Neutrophil (primary cell): ENCODE data around the gene NEURL4.
"Not testable (repeated sequence)": the region's sequence is repeated elsewhere in the genome, so short reads cannot be mapped to it uniquely, and the experiment has no call there.

ENCODE experiments used
- H3K27ac ChIP-seq: fragments of 200-600 bp; sonication (generic); 2 replicates; pipeline ENCODE4 v1.5.1; 2016; ENCODE audit warnings: mild to moderate bottlenecking, moderate library complexity
- H3K27me3 ChIP-seq: fragments of 200-600 bp; sonication (generic); 2 replicates; pipeline ENCODE4 v1.6.0; 2016; ENCODE audit warnings: mild to moderate bottlenecking
- H3K36me3 ChIP-seq: fragments of 200-600 bp; sonication (generic); 2 replicates; pipeline ENCODE4 v1.5.1; 2017
- H3K4me1 ChIP-seq, 2 experiments: fragments of 200-600 bp in 1 of 2; sonication (generic) in 1 of 2; 1 replicate in 1 of 2; 2 replicates in 1 of 2; pipeline versions ENCODE4 v1.5.1 to v1.6.1; 2013 to 2016; ENCODE audit warnings: low read depth in 1 of 2, low read length in 1 of 2, mild to moderate bottlenecking in 1 of 2, moderate library complexity in 1 of 2; ENCODE audit not compliant: control insufficient read depth in 1 of 2, insufficient read depth in 1 of 2
- H3K4me3 ChIP-seq, 2 experiments: fragments of 200-600 bp in 1 of 2; sonication (generic) in 1 of 2; 1 replicate in 1 of 2; 2 replicates in 1 of 2; pipeline ENCODE4 v1.5.1; 2013 to 2016; ENCODE audit warnings: low read depth in 1 of 2, low read length in 1 of 2, mild to moderate bottlenecking in 1 of 2, moderate library complexity in 1 of 2
- H3K9me3 ChIP-seq: fragments of 200-600 bp; sonication (generic); 2 replicates; pipeline ENCODE4 v1.5.1; 2016
- TF ChIP-seq, protein P1 (sequence below): fragments of 200-600 bp; sonication (generic); IDR thresholded peaks from 2 replicates; pipeline ENCODE4 v1.5.1; 2016; ENCODE audit warnings: antibody characterized with exemption

The NEURL4 gene

DNA sequence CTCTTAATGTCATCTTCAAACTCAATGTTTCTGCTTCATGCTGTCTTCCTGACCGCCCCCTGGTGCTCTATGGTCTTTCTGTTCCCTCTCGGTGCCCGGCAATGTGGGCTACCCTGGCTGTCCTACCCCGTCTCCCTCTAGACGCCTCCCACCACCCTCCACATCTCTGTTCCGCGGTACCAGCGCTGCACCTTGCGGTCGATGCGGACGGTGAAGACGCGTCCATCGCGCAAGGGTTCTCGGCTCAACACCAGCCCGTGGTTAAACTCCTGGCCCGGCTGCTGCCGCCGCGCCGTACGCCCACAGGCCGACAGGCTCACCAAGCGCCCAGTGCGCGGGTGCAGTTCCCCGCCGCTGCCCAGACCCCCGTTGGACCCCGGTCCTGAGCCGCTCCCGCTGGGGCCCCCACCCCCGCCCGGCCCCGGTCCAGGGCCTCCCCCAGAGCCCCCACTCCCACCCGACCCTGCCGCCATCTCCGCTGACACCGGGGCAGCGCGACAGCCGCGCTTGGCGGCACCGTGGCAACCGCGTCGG lies at the start of gene NEURL4:
Gene NEURL4 (minus strand): TSS at position 496 of the 534 bp plus-strand sequence. CDS start 23 bp downstream, at position 473.
- Histone ChIP-seq H3K27me3 (no peaks in the 10 kb centered on the region), H3K4me1 (peaks cover 20 to 30% of the 10 kb centered on the region in 2 experiments), H3K27ac (peak within 1 kb of the TSS; percentile 96), H3K4me3 (peak within 1 kb of the TSS; percentile 78 to 100), H3K9me3 (no peaks in the 10 kb centered on the region), H3K36me3 (peaks cover 10% of the 10 kb centered on the region)
- TF ChIP-seq, protein P1, sequence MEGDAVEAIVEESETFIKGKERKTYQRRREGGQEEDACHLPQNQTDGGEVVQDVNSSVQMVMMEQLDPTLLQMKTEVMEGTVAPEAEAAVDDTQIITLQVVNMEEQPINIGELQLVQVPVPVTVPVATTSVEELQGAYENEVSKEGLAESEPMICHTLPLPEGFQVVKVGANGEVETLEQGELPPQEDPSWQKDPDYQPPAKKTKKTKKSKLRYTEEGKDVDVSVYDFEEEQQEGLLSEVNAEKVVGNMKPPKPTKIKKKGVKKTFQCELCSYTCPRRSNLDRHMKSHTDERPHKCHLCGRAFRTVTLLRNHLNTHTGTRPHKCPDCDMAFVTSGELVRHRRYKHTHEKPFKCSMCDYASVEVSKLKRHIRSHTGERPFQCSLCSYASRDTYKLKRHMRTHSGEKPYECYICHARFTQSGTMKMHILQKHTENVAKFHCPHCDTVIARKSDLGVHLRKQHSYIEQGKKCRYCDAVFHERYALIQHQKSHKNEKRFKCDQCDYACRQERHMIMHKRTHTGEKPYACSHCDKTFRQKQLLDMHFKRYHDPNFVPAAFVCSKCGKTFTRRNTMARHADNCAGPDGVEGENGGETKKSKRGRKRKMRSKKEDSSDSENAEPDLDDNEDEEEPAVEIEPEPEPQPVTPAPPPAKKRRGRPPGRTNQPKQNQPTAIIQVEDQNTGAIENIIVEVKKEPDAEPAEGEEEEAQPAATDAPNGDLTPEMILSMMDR: no peak

DNA sequence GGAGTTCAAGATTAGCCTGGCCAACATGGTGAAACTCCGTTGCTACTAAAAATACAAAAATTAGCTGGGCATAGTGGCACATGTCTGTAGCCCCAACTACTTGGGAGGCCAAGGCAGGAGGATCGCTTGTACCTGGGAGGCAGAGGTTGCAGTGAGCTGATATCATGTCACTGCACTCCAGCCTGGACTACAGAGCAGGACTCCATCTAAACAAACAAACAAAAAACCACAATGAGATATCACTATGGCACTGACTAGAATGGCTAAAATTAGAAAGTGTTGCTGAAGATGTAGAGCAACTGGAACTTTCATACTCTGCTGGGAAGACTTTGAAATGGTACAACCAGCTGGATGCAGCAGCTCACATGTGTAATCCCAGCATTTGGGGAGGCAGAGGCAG lies 45.2 kb upstream of the NEURL4 start:
- peaks cover 47% of the 10 kb centered on the region for H3K27me3 ChIP-seq
- no peak overlapping the region for H3K4me3 ChIP-seq
- no peaks in the 10 kb centered on the region for H3K4me1 ChIP-seq
- TF ChIP-seq, protein P1: no peak
- no peak overlapping the region for H3K27ac ChIP-seq
- H3K36me3 ChIP-seq: no peaks in the 10 kb centered on the region
- H3K9me3 ChIP-seq: no peaks in the 10 kb centered on the region

DNA sequence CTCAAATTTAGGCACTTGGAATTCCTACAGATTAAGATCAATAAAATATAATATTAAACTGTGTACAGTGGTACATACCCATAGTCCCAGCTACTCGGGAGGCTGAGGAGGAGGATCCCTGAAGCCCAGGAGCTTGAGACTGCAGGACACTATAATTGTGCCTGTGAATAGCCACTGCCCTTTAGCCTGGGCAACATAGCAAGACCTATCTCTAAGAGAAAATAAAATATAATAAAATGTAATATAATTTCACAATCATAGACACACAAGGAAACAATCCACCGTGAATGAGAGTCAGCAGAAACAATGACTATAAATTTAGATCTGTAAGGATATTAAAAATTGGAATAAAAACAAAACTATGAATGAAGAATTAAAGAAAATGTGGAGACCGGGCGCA lies 41.7 kb upstream of the NEURL4 start:
- H3K27me3 ChIP-seq: peaks cover 19% of the 10 kb centered on the region
- H3K4me3 ChIP-seq: no peak overlapping the region
- no peak overlapping the region for H3K27ac ChIP-seq
- TF ChIP-seq, protein P1: no peak
- H3K9me3 ChIP-seq: no peaks in the 10 kb centered on the region
- H3K36me3 ChIP-seq: no peaks in the 10 kb centered on the region
- no peaks in the 10 kb centered on the region for H3K4me1 ChIP-seq

DNA sequence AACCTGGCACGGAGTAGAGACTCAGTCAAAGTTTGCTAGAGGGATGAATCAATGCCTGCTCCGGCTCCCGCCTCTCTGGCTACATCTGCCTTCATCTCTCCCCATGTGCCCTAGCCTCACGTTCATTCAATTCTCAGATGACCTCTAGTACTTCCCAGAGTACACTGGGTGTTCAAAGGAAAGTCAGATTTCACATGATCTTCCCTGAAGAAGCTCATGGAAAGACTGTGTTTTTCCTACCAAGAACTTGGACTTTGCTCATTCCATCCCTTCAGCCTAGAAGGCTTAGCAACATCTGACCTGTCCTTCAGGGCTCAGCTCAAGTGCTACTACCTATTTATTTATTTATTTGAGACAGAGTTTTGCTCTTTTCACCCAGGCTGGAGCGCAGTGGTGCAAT lies 40.7 kb upstream of the NEURL4 start:
- Histone ChIP-seq H3K4me1 (no peaks in the 10 kb centered on the region), H3K27me3 (peaks cover 15% of the 10 kb centered on the region)
- TF ChIP-seq, protein P1: no peak

DNA sequence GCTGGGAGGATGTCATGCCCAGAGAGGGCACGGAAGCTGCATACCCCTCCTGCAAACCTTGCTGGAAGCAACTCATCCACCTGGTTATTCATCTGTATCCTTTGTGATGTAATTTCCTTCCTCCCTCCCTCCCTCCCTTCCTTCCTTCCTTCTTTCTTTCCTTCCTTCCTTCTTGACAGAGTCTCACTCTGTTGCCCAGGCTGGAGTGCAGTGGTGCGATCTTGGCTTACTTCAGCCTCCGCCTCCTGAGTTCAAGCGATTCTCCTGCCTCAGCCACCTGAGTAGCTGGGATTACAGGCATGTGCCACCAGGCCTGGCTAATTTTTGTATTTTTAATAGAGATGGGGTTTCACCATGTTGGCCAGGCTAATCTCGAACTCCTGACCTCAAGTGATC lies 39.5 kb upstream of the NEURL4 start:
- not testable (repeated sequence) for H3K4me1 ChIP-seq, H3K36me3 ChIP-seq, H3K27ac ChIP-seq, H3K9me3 ChIP-seq, H3K4me3 ChIP-seq
- H3K27me3 ChIP-seq: peaks cover 15% of the 10 kb centered on the region

More for the DNA sequence above, 40.7 kb upstream of the NEURL4 start:
- no peak overlapping the region for H3K4me3 ChIP-seq
- no peak overlapping the region for H3K27ac ChIP-seq
- no peaks in the 10 kb centered on the region for H3K9me3 ChIP-seq
- H3K36me3 ChIP-seq: no peaks in the 10 kb centered on the region

DNA sequence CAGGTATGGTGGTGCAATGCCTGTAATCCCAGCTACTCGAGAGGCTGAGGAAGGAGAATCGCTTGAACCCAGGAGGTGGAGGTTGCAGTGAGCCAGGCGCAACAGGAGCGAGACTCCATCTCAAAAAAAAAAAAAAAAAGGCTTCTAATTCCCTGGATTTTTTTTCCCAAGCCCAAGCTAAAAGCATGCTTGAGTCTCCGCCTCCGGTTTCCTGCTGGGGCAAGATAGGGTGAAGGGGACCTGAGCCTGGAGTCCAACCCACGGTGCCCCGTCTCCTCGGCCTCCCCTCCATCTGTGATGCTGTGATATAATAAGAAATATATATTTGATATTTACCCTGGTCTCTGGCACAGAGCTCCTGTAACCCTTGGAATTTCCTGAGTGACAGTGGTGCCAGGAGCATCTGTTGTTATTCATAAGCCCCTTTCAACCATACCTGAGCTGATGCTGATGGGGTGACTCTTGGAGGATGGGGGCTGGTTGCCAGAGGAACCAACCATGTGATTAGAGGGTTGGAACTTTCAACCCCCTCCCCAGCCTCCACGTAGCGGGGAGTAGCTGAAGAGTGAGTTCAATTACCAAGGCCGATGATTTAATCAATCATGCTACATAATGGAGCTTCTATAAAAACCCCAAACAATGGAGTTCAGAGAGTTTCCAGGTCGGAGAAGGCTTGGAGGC lies 38.9 kb upstream of the NEURL4 start:
- Histone ChIP-seq H3K4me1 (no peaks in the 10 kb centered on the region), H3K4me3 (no peak overlapping the region), H3K36me3 (no peaks in the 10 kb centered on the region), H3K27ac (no peak overlapping the region), H3K27me3 (peaks cover 15% of the 10 kb centered on the region), H3K9me3 (no peaks in the 10 kb centered on the region)
- TF ChIP-seq, protein P1: no peak
